ENCODE data around the gene RAC3.

- TF ChIP-seq POLR2AphosphoS5 (IDR thresholded peaks at IDR 0.05; ENCODE audit: low read depth, low read length) (no peak), CBX8 (IDR thresholded peaks at IDR 0.05; ENCODE audit: borderline replicate concordance, low read depth, low read length) (no peak), CREB1 (IDR thresholded peaks at IDR 0.05) (no peak), PHF8 (conservative IDR thresholded peaks at IDR 0.05; ENCODE audit: low read depth, low read length) (no peak), TAF1 (IDR thresholded peaks at IDR 0.05; ENCODE audit: low read depth, low read length) (no peak), CTCF (IDR thresholded peaks at IDR 0.05; ENCODE audit: control extremely low read depth in 1 of 3, insufficient read depth in 1 of 3, low read depth in 1 of 3, low read length in 3 of 3) (no peak)
Observed at GRCh38 chr17:82005701-82006348, 25.7 kb upstream of the RAC3 start.

Measured in H1 (cell line).